Mesendoderm (in vitro differentiated cells): ENCODE measurements around the gene RTP2.
"Not testable (repeated sequence)": the region's sequence is repeated elsewhere in the genome, so short reads cannot be mapped to it uniquely, and the experiment has no call there.

Experiments
- DNase-seq: peaks from one replicate; pipeline ENCODE4 v3.0.0; 2013
- H2AK5ac ChIP-seq: 2 replicates; pipeline ENCODE4 v1.6.1; 2013; ENCODE audit warnings: low read length, inconsistent platforms
- H2BK120ac ChIP-seq: 2 replicates; pipeline ENCODE4 v1.6.1; 2013; ENCODE audit warnings: low read depth, mild to moderate bottlenecking, low read length, moderate library complexity, mixed read lengths
- H2BK15ac ChIP-seq: replicated peaks from 2 replicates; pipeline ENCODE4 v1.6.1; 2013; ENCODE audit warnings: low read depth, mild to moderate bottlenecking, moderate library complexity
- H2BK5ac ChIP-seq: 2 replicates; pipeline ENCODE4 v1.6.1; 2013; ENCODE audit warnings: low read length, inconsistent platforms
- H3K18ac ChIP-seq: 2 replicates; pipeline ENCODE4 v1.6.1; 2013; ENCODE audit warnings: mild to moderate bottlenecking, low read length, mixed read lengths
- H3K23ac ChIP-seq: one replicate; pipeline ENCODE4 v1.6.1; 2013; ENCODE audit warnings: low read length
- H3K27ac ChIP-seq: 2 replicates; pipeline ENCODE4 v1.5.1; 2013; ENCODE audit warnings: low read depth, mild to moderate bottlenecking, inconsistent platforms, low read length, moderate library complexity
- H3K27me3 ChIP-seq: 2 replicates; pipeline ENCODE4 v1.6.1; 2013; ENCODE audit warnings: low read length, control low read depth, mild to moderate bottlenecking, inconsistent platforms; ENCODE audit not compliant: insufficient read depth, poor library complexity
- H3K36me3 ChIP-seq: 2 replicates; pipeline ENCODE4 v1.6.1; 2013; ENCODE audit warnings: low read length, inconsistent platforms; ENCODE audit not compliant: control insufficient read depth, insufficient read depth
- H3K4ac ChIP-seq: one replicate; pipeline ENCODE4 v1.6.1; 2013; ENCODE audit warnings: low read depth, mild to moderate bottlenecking, low read length, moderate library complexity
- H3K4me1 ChIP-seq: 2 replicates; pipeline ENCODE4 v1.6.1; 2013; ENCODE audit warnings: low read depth, low read length, inconsistent platforms; ENCODE audit not compliant: control insufficient read depth
- H3K4me2 ChIP-seq: 2 replicates; pipeline ENCODE4 v1.6.1; 2013; ENCODE audit warnings: low read length
- H3K4me3 ChIP-seq: 2 replicates; pipeline ENCODE4 v1.5.1; 2013; ENCODE audit warnings: mild to moderate bottlenecking, low read length
- H3K56ac ChIP-seq: one replicate; pipeline ENCODE4 v1.6.1; 2013; ENCODE audit warnings: low read length
- H3K79me1 ChIP-seq: 2 replicates; pipeline ENCODE4 v1.6.1; 2013; ENCODE audit warnings: low read length, inconsistent platforms
- H3K79me2 ChIP-seq: 2 replicates; pipeline ENCODE4 v1.6.1; 2013; ENCODE audit warnings: mild to moderate bottlenecking, low read length; ENCODE audit not compliant: control insufficient read depth, insufficient read depth
- H3K9ac ChIP-seq: 2 replicates; pipeline ENCODE4 v1.6.1; 2013; ENCODE audit warnings: low read length, inconsistent platforms
- H4K5ac ChIP-seq: one replicate; pipeline ENCODE4 v1.6.1; 2013; ENCODE audit warnings: low read length
- H4K8ac ChIP-seq: one replicate; pipeline ENCODE4 v1.6.1; 2013; ENCODE audit warnings: low read depth, mild to moderate bottlenecking, control low read depth, low read length, moderate library complexity
- WGBS: extraction: QIAGEN DNeasy Blood & Tissue Kit; methylation state at CpG from one replicate; pipeline ENCODE4 v1.1.7; 2013; ENCODE audit warnings: low lambda C conversion rate, missing lambda C conversion rate; ENCODE audit not compliant: insufficient coverage; ENCODE audit errors: extremely low coverage; 5-methylcytosine and 5-hydroxymethylcytosine counted together

Gene RTP2

GRCh38 chr3:187689984-187690383 is 12.4 kb downstream of the RTP2 start:
- Histone ChIP-seq H3K56ac (no peak overlapping the region), H3K9ac (no peak overlapping the region), H2AK5ac (no peak overlapping the region), H3K36me3 (no peaks in the 10 kb centered on the region), H3K79me1 (no peaks in the 10 kb centered on the region), H4K8ac (no peak overlapping the region), H3K79me2 (no peaks in the 10 kb centered on the region), H3K23ac (no peak overlapping the region), H3K27me3 (no peaks in the 10 kb centered on the region), H3K4ac (no peak overlapping the region), H3K4me3 (no peak overlapping the region), H2BK120ac (no peak overlapping the region), H2BK15ac (no peak overlapping the region), H2BK5ac (no peak overlapping the region), H4K5ac (no peak overlapping the region), H3K4me2 (no peak overlapping the region), H3K27ac (no peak overlapping the region), H3K18ac (no peak overlapping the region), H3K4me1 (no peaks in the 10 kb centered on the region)
- WGBS, result no CpG with 5 or more reads among the region's 4 CpGs
- DNase-seq, result no peak

DNA sequence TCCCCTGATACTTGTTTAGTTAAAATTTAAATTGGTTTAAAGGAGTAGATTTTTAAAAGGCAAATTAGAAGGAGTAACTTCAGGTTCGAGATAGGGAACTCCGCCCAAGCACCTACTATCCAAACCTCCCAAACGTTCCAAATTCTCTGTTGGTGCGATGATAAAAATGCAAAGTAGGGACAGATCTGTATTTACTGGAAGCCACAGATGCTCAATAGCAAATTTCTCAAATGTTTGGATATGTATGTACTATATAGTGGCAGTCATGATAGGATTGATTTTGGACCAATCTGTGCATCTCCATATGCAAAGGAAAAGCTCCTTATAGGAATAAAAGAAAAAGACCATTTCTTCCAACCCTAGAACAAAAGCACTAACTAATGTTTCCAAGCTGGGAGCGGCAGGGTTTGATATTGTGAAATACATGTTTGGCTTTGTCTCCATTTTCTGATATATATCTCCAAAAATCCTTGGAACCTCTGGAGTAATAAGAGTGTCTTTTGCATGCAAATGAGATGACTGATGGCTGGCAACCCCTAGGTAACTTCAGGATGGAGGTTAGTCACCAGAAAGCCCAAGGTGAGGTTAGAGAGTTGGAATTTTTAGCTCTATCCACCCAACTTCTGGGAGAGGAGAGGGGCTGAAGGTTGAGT is 15.6 kb downstream of the RTP2 start:
- H3K4ac ChIP-seq, result no peak overlapping the region
- H3K27me3 ChIP-seq, result no peaks in the 10 kb centered on the region
- no peak overlapping the region for H3K4me2 ChIP-seq
- no peak overlapping the region for H2AK5ac ChIP-seq
- H3K4me3 ChIP-seq, result no peak overlapping the region
- H2BK15ac ChIP-seq, result no peak overlapping the region
- no peak overlapping the region for H3K56ac ChIP-seq
- H4K8ac ChIP-seq, result no peak overlapping the region
- H2BK120ac ChIP-seq, result no peak overlapping the region
- no peaks in the 10 kb centered on the region for H3K79me2 ChIP-seq
- no peaks in the 10 kb centered on the region for H3K4me1 ChIP-seq
- no CpG with 5 or more reads among the region's 5 CpGs for WGBS
- H3K9ac ChIP-seq, result no peak overlapping the region
- no peak overlapping the region for H4K5ac ChIP-seq
- H3K23ac ChIP-seq, result no peak overlapping the region
- H2BK5ac ChIP-seq, result no peak overlapping the region
- no peaks in the 10 kb centered on the region for H3K79me1 ChIP-seq
- H3K18ac ChIP-seq, result no peak overlapping the region
- no peak for DNase-seq
- H3K36me3 ChIP-seq, result no peaks in the 10 kb centered on the region
- H3K27ac ChIP-seq, result no peak overlapping the region

- Histone ChIP-seq H3K36me3 (no peaks in the 10 kb centered on the region), H3K4me2 (no peak overlapping the region), H3K9ac (no peak overlapping the region), H3K27me3 (no peaks in the 10 kb centered on the region), H3K56ac (no peak overlapping the region), H3K4me1 (no peaks in the 10 kb centered on the region), H3K23ac (no peak overlapping the region), H3K4me3 (no peak overlapping the region), H3K18ac (no peak overlapping the region), H2BK5ac (no peak overlapping the region), H3K27ac (no peak overlapping the region), H3K4ac (no peak overlapping the region), H2AK5ac (no peak overlapping the region), H4K5ac (no peak overlapping the region), H3K79me1 (no peaks in the 10 kb centered on the region), H4K8ac (no peak overlapping the region), H2BK120ac (no peak overlapping the region), H2BK15ac (no peak overlapping the region), H3K79me2 (no peaks in the 10 kb centered on the region)
- DNase-seq, result peak; percentile 16
- no CpG with 5 or more reads among the region's 7 CpGs for WGBS
Measured at GRCh38 chr3:187685948-187686347, 16.4 kb downstream of the RTP2 start.

GRCh38 chr3:187684880-187685279 is 17.5 kb downstream of the RTP2 start:
- no peak for DNase-seq
- H2AK5ac ChIP-seq, result no peak overlapping the region

GRCh38 chr3:187684444-187684843 is 17.9 kb downstream of the RTP2 start:
- Histone ChIP-seq H2AK5ac (no peak overlapping the region), H3K27ac (no peak overlapping the region), H3K56ac (no peak overlapping the region), H2BK15ac (no peak overlapping the region), H3K4me3 (no peak overlapping the region), H3K4me2 (no peak overlapping the region), H3K18ac (no peak overlapping the region), H3K9ac (no peak overlapping the region), H3K4ac (no peak overlapping the region), H4K5ac (no peak overlapping the region), H3K36me3 (no peaks in the 10 kb centered on the region), H3K79me1 (no peaks in the 10 kb centered on the region), H4K8ac (no peak overlapping the region), H3K4me1 (no peaks in the 10 kb centered on the region), H2BK120ac (no peak overlapping the region), H3K79me2 (no peaks in the 10 kb centered on the region), H3K23ac (no peak overlapping the region), H2BK5ac (no peak overlapping the region), H3K27me3 (no peaks in the 10 kb centered on the region)
- no CpG with 5 or more reads among the region's 1 CpG for WGBS
- no peak for DNase-seq

More at GRCh38 chr3:187684880-187685279, 17.5 kb downstream of the RTP2 start:
- Histone ChIP-seq H2BK15ac (no peak overlapping the region), H3K27ac (no peak overlapping the region), H2BK5ac (no peak overlapping the region), H3K79me1 (no peaks in the 10 kb centered on the region), H3K79me2 (no peaks in the 10 kb centered on the region), H2BK120ac (no peak overlapping the region), H3K18ac (no peak overlapping the region), H3K4ac (no peak overlapping the region), H3K27me3 (no peaks in the 10 kb centered on the region), H3K4me3 (no peak overlapping the region), H4K8ac (no peak overlapping the region), H3K4me1 (no peaks in the 10 kb centered on the region), H3K9ac (no peak overlapping the region), H3K36me3 (no peaks in the 10 kb centered on the region), H3K23ac (no peak overlapping the region), H3K4me2 (no peak overlapping the region), H4K5ac (no peak overlapping the region), H3K56ac (no peak overlapping the region)
- WGBS, result no CpG with 5 or more reads among the region's 2 CpGs

GRCh38 chr3:187681756-187682155 is 20.6 kb downstream of the RTP2 start:
- not testable (repeated sequence) for H3K4ac ChIP-seq, H2AK5ac ChIP-seq, H3K56ac ChIP-seq, H2BK5ac ChIP-seq, H3K9ac ChIP-seq, H4K5ac ChIP-seq, H3K27ac ChIP-seq, H2BK120ac ChIP-seq, H3K79me1 ChIP-seq, H3K23ac ChIP-seq, DNase-seq, H3K36me3 ChIP-seq, H2BK15ac ChIP-seq, H3K4me3 ChIP-seq, H4K8ac ChIP-seq, H3K4me2 ChIP-seq, H3K18ac ChIP-seq, H3K27me3 ChIP-seq, H3K4me1 ChIP-seq, H3K79me2 ChIP-seq
- no CpG with 5 or more reads among the region's 11 CpGs for WGBS
